NOMO-1 treated with DMSO at 0.1 percent for 48 hours (cell line): ENCODE data around the gene DAZAP1.

ENCODE experiments used
- DNase-seq: peaks from one replicate; lab custom pipeline; 2025; ENCODE audit not compliant: unreplicated experiment; lab: John Stamatoyannopoulos, UW

Gene DAZAP1

DNA sequence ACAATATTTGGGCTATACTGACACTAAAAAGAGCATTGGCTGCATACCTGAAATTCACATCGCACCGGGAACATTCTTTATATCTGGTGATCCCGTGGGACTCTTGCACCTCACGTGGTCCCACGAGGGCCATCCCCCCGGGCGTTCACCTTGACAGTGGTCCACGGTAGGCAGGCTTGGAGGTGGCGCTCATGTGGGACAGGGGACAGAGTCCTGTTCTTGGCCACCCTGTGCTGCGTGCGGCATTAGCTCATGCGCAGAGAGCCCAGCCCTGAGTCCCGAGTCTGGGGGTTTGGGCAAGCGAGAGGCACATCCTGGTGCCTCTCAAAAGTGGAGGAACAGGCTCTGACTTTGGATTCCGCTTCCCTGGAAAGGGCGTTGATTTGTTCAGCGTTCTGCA, 13.5 kb upstream of the DAZAP1 start:
- DNase-seq, result no peak

DNA sequence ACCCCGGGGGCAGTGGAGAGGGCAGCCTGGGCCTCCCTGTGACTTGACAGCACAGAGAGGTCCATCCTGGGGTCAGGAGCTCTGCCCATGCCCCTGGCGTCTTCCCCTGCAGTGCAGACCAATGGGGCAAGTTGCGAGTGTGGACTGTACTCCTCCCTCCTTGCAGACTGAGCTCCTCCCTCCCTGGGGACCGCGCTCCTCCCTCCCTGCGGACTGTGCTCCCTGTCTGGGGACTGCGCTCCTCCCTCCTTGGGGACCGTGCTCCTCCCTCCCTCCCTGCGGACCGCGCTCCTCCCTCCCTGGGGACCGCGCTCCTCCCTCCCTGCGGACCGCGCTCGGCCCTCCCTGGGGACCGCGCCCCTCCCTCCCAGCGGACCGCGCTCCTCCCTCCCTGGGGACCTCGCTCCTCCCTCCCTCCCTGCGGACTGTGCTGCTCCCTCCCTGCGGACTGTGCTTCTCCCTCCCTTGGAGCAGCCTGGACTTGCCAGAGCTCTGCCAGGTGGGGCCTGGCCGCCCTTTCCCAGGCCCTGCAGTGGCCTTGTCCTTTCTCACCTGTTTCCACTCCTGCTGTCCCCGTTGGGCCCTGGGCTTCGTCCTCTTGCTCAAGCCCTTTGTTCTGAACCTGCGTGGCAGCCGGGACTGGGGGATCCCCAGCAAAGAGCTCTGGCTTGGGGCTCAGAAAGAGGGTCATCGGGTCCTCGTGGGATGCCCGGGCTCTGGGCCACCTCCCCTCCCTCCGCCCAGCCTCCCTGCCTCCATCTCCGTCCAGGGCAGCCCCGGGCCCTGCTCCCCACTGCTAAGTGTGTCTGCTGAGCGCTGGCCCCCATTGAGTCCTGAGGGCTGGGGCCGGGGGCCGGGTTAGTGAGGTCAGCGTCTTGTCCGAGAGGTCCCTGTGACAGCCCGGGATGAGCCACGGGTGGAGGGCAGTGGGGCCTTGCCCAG, 12.9 kb upstream of the DAZAP1 start:
- DNase-seq, result no peak

DNA sequence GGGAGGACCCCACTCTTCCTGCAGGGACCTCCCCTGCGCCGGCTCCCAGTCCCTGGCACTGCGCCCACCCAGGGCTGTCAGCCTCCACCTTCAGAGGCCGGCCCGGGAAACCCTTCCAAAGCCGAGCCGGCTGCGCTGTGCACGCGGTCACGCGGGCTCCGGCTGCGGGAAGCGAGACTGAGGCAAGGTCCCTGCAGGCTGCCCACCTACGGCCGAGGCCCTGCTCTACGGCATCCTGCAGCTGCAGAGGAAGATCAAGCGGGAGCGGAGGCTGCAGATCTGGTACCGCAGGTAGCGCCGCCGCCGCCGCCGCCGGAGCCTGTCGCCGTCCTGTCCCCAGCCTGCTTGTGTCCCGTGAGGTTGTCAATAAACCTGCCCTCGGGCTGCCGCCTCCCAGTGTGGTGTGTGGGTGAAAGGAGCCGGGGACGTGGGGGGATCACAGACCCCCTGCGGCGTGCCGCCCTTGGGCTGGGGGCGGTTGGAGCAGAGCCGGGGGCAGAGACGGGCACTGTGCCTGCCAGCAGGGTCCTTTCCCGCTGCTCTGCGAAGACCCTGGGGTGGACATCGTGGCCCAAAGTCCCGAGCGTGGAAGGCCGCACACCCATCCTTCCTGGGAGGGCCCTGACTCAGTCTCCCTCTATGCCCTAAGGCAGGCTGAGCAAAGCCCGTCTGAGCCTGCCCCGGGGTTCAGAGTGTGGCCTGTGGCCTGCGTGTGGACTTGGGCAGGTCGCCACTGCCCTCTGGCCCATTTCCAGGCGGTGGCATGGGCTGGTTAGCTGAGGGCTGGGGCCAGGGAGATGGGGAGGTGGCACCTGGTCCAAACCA, 12.0 kb upstream of the DAZAP1 start:
- no peak for DNase-seq

DNA sequence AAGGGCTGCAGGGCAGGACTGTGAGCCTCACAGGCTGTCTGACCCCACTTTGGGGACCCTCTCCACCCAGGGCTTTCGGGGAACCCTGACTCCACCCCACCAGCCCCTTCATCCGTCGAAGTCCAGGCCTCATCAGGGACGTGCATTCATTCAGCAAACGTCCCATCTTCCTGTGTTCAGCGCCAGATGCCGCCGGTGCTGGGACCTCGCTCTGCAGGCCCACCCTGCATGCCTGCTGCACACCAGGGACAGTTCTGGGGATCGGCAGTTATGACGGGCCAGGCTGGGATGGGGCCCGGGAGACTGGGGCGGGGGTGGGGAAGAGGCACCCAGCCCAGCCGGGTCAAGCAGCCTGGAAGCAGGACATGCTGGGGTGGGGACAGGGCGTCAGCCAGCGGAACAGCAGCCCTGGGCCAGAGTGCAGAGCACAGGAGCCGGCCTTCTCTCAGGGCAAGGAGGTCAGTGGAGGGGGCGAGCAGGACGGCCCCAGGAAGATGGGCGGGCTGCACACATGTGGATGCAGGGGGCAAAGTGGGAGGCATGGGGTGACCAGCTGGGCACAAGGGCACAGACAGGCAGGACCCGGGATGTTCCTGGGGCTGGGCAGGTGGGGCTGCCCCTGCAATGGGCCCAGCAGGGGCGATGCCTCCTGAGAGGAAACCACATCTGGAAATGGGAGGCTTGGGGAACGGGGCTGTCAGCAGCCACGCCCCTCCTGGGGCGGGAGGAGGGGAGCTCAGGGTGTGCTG, 11.2 kb upstream of the DAZAP1 start:
- DNase-seq, result no peak

DNA sequence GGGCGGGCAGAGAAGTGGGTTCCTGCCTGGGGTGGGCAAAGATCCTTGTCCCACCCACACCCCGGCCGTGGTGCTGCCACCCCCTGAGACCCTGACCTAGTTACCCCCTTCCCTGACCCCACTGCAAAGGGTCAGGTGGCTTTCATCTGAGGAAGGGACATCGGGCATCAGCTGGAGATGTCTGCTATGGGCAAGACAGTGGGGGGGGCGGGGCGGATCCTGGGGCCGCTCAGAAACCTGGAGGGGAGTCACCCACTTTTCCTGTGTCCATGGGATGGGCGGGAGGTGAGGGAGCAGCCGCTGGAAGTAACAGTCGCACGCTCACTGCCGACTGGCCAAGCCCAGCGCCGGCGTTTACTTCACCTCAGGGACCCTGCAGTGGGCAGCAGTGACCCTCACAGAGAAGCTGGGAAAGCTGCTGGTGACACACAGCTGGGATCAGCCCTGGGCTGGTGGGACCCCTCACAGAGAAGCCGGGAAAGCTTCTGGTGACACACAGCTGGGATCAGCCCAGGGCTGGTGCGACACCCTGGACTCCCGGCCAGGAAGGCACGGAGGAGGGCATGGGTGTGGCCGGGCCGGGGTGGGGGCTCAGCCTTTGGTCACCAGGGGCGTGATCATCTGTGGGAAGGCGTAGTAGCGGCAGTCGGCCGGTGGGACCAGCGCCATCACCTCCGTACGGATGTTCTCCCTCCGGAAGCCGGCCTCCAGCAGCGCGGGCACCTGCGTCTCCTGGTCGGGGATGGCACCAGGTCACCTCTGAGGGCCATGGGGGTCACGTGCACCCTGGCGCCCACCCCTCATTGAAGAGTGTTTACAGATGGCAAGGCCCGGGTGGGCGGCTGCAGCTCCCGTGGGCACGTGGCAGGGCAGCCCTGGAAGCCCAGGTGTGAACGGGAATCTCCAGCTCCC, 10.4 kb upstream of the DAZAP1 start:
- no peak for DNase-seq

DNA sequence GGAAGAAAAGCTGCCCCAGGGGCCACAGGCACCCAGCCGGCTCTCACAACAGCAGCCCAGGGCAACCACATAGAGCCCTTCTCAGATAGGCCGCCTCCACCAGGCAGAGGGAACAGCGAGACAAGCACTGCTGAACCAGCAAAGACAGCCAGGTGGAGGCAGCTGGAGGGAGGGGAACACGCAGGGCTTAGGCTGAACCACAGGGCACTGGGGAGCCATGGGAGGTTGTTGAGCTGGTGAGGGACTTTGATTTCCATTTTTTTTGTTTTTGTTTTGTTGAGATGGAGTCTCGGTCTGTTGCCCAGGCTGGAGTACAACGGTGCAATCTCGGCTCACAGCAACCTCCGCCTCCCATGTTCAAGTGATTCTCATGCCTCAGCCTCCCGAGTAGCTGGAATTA, 9.5 kb upstream of the DAZAP1 start:
- DNase-seq, result no peak

DNA sequence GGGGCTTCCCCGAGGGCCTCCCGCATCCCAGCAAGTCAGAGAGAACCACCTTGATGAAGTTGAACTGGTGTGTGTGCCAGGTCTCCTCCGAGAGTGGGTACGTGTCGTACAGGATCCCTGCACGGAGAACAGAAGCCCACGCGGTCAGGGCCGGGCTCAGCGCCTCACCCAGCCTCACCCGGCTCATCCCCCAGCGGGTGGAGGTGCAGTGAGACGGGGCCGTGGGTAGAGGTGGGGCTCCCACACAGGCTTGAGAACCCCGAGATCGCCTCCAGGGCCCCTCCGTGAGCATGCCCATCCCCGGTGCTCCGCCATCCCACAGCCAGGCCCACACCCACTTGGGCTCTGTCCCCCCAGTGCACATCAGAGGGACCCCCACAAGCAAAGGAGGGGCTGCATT, 8.3 kb upstream of the DAZAP1 start:
- no peak for DNase-seq

DNA sequence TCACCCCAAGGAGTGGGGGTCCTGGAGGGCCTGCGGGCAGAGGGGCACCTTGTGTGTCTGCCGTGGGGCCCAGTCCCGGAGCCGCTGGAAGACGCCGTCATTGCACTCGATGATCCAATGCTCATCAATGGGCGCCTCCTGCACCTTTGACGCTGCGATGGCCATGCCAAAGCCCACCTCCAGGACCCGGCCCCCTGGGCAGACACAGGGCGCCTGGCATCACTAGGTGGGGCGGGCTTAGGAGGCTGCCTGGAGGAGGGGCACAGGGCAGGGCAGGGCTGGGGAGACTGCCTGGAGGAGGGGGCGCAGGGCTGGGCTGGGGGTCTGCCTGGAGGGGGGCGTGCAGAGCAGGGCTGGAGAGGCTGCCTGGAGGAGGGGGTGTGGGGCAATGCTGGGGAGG, 7.6 kb upstream of the DAZAP1 start:
- no peak for DNase-seq

DNA sequence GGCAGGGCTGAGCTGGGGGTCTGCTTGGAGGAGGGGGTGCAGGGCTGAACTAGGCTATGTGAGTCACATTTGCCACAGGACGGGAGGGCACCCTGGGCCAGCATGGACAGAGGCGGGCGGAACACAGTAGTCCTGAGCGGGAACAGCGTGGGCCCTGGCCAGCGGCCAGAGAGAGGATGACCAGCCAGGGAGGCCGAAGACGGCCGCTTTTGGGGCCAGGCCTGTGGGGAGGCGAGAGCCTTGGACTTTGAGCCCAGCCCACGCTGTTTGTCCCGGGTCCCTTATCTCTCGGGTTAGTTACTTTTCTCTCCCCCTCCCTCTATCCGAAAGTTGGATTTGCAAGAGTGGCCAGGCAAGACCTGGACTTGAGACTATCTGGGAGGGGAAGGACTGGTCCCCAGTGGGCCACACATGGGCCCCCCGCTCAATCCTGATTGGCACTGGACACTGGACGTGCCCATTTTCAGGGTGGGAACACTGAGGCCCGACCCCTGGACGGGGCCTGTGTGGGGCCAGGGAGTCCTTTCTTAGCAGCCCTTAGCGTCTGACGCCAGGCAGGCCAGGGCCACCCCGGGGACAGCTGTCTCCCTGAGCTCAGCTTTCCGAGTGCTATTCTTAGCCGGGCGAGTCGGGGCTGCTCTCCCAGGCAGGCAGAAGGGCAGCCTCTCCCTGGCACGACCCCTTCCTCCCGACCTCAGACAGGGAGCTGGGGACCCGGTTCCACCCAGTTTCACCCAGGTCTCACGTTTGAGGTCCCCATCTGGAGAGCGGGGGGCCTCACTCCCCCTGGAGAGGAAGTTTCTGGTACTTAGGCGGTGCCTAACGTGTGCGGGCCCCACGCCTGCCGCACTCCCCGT, 6.9 kb upstream of the DAZAP1 start:
- DNase-seq, result no peak

DNA sequence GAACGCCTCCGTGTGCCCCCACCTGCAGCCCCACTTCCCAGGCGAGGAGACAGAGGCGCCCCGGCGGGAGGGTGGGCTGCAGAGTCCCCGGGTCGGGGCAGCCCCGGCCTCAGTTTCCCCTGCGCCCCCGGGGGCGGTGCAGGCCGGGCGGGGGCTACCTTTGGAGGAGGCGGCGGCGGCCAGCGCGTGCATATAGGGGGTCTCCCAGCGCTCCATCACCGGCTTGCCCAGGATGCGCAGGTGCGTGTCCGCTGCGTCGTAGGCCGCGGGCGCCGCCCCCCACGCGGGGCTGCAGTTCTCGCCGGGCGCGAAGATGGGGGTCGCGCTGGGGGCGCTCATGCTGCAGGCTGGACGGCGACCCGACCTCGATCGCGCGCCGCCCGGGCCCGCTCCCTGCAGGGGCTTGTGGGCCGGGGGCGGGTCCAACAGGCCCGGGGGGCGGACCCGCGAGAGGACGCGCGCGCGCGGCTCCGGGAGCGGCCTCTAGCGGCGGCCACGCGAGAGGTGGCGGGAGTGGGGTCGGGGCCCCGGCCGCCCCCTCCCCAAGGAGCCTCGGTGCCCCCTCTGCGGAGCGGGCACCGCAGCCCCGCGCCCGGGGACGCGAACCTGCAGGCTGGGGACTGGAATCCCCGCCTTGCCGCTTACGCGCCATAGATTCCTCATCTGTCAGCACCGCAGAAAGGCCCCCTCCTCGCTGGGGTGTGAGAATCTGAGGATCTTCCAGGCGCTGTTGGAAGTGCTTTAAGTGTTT, 6.1 kb upstream of the DAZAP1 start, which contains the start of gene GAMT:
Gene GAMT (minus strand): TSS at position 405 of the 751 bp plus-strand sequence. CDS start 66 bp downstream, at position 339.
- no peak for DNase-seq

DNA sequence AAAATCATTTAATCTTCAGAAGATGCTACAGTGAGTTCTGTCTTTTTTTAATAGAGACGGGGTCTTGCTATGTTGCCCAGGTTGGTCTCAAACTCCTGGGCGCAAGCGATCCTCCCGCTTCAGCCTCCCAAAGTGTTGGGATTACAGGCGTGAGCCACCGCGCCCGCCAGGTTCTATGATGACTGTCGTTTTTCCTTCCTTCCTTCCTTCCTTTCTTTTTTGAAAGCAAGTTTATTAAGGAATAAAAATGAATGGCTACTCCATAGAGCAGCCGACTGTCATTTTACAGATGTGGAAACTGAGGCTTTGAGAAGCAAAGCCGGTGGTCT, 5.5 kb upstream of the DAZAP1 start:
- no peak for DNase-seq

DNA sequence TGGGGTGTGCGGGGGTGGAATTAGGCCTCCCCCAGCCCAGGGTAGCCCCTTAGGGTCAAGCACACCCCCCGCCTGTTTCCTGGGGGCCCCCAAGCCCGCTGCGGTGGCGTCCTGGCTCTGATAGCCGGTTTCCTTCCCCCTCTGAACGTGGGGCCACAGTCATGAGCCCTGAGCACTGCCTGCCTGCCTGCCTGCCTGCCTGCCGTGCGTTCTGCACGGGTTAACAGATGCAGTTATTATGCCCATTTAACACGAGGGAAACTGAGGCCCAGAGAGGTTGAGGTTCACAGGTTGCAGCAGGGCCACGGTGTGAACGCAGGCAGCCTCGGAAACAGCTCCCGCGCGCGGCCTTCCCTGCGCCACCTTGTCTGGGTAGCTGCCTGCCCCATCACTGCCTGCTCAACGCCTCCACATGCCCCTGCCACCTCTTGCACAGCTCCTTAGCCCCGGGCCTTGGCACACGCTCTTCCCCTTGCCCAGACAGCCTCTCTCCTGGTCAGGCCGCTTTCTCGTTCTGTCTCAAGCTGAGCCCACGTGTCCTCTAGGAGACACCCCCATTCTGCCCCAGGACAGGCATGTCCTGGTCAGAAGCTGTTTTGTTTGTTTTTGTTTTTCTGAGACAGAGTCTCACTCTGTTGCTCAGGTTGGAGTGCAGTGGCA, 4.8 kb upstream of the DAZAP1 start:
- no peak for DNase-seq

DNA sequence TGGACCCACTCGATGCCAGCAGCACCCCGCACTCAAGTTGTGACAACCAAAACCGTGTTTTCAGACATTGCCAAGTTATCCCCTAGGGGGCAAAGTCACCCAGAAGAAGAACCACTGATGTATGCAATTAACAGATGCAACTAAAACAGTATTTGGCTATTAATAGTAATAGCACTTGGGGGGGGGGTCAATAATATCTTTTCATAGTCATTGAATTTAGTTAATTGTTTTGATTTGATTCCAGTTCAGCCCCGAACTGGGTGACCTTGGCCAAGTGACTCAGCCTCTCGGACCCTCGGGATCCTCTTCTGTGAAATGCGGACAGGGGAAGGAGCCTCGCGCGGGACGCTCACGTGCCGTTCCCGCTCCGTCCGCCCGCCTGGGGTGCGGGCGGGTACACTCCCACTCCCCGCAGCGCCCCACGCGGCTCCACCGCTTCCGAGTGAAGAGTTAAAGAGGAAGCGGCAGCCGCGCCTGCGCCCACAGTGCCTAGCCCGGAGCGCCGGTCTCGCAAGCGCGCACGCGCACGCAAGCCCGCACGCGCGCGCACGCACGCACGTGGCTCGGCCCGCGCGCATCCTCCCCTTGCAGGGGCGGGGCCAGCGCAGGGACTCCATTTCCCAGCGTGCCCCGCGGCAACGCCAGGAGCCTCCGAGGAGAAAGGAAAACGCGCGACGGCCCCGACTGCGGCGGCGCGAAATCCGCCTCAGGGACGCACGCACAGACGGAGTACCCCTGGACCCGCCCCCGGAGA, 435 bp upstream of the DAZAP1 start:
- peak; percentile 97 for DNase-seq

DNA sequence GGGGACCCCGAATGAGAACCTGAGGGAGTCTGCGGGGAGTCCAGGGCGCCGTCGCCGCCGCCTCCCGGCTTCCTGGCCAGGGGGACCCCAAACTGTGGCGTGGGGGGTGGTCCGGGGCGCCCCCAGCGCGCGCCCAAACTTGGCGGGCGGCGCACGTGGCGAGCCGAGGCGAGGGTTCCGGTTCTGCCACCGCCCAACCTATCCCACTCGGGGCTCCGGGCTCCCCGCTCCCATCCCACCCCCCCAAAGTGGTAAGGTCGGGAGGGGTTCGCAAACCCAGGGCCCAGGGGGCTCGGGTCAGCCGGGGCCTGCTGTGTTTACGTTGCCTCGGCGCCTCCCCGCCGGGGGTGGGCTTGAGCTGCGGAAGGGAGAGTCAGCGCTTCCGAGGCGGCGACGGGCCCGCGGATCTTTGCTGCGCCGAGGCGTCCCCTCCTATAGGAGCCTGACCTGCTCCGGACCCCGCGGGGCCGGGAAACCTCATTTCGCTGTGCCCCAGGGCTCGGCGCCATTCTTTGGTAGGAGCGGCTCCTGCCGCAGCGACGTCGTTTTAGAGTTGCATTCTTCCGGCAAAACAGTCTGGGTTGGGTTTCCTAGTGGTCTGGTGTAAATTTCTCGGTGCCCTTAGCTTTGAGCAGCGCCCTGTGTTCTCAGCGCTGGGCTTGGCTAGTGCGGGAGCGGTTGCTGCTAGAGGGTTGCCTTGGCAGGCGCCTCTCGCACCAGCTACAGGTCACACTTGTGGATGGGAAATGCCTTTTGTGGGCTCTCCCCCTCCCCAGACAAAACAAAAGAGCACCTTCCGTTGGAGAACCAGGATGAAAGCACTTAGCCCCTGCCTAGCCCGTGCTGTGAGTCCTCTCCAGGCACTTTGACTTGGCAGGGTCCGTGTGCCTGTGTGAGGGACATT, 1.2 kb downstream of the DAZAP1 start:
- peak; percentile 22 for DNase-seq

DNA sequence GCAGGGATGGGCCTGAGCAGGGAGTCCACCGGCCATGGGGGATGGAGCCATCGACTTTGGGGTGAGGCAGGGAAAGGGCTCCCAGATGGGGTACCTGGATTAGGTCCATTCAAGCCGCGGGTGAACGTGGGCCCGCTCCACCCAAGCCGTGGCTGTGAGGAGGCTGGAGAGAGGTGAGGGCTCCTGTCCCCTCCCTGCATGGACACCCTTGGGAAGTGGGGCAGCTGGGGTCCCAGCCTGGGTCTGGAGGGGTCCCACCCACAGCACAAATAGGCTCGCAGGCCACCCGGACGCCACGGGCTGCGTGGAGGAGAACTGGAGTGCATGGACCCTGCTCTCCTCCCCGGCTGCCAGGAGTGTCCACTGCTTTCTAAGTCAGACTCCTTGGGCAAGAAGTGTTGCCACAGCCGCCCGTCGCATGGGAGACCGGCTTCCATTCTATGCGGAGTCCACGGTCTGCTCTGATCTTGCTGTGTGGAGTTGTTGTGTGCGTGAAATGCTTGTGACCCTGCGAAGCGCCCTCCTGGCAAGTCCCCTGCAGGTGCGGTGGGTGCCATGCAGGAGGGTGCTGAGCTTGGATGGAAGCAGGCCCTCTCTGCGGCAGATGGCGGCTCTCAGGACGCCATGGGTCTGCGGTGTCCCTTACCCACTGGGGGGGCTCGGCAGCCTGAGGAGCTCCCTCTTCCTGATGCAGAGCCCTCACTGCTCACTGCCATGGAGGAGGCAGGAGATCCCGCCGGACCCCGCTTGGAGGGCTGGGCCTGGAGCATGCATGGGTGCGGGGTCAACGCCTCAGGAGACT, 2.0 kb downstream of the DAZAP1 start:
- no peak for DNase-seq
